ENCODE data around the gene ABLIM3. TPM values are rescaled to one million over a fixed set of nuclear protein-coding genes. Genes with fewer than 3 reads are reported as not detected.

The ABLIM3 gene
- total RNA-seq, 1 donor from 2014 or later = 3.6 TPM

DNA sequence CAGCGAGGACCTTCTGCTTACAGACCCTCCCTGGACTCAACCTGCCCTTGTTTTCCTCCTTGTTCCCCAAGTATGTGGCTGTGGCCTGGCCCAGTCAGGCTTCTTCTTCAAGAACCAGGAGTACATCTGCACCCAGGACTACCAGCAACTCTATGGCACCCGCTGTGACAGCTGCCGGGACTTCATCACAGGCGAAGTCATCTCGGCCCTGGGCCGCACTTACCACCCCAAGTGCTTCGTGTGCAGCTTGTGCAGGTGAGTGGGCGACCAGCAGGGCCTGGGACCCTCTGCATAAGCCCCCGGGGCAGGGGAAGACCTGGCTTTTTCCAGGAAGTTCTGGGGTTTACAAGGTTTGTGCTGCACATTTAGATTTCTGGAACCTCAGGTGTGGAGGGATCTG lies 56.9 kb downstream of the ABLIM3 start:
- Mint-ChIP-seq H3K9me3 (ENCODE audit: unreplicated experiment) (no peaks in the 10 kb centered on the region), H3K4me1 (ENCODE audit: unreplicated experiment) (peaks cover 15% of the 10 kb centered on the region), H3K4me3 (ENCODE audit: unreplicated experiment) (no peak overlapping the region), H3K36me3 (ENCODE audit: low read depth, unreplicated experiment) (no peaks in the 10 kb centered on the region), H3K27me3 (ENCODE audit: unreplicated experiment) (peaks cover 1% of the 10 kb centered on the region), H3K27ac (ENCODE audit: unreplicated experiment) (no peak overlapping the region)
- no peak for DNase-seq (ENCODE audit: low spot score)
- TF ChIP-seq, protein P1, sequence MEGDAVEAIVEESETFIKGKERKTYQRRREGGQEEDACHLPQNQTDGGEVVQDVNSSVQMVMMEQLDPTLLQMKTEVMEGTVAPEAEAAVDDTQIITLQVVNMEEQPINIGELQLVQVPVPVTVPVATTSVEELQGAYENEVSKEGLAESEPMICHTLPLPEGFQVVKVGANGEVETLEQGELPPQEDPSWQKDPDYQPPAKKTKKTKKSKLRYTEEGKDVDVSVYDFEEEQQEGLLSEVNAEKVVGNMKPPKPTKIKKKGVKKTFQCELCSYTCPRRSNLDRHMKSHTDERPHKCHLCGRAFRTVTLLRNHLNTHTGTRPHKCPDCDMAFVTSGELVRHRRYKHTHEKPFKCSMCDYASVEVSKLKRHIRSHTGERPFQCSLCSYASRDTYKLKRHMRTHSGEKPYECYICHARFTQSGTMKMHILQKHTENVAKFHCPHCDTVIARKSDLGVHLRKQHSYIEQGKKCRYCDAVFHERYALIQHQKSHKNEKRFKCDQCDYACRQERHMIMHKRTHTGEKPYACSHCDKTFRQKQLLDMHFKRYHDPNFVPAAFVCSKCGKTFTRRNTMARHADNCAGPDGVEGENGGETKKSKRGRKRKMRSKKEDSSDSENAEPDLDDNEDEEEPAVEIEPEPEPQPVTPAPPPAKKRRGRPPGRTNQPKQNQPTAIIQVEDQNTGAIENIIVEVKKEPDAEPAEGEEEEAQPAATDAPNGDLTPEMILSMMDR (IDR thresholded peaks at IDR 0.05; ENCODE audit: unreplicated experiment) = no peak

GRCh38 chr5:149200355-149200754 lies 59.1 kb downstream of the ABLIM3 start:
- Mint-ChIP-seq H3K9me3 (ENCODE audit: unreplicated experiment) (no peaks in the 10 kb centered on the region), H3K27me3 (ENCODE audit: unreplicated experiment) (peaks cover under 1% of the 10 kb centered on the region), H3K4me1 (ENCODE audit: unreplicated experiment) (peaks cover 11% of the 10 kb centered on the region), H3K36me3 (ENCODE audit: low read depth, unreplicated experiment) (no peaks in the 10 kb centered on the region), H3K27ac (ENCODE audit: unreplicated experiment) (no peak overlapping the region), H3K4me3 (ENCODE audit: unreplicated experiment) (no peak overlapping the region)
- DNase-seq (ENCODE audit: low spot score) = no peak
- TF ChIP-seq, protein P1 (IDR thresholded peaks at IDR 0.05; ENCODE audit: unreplicated experiment) = no peak

DNA sequence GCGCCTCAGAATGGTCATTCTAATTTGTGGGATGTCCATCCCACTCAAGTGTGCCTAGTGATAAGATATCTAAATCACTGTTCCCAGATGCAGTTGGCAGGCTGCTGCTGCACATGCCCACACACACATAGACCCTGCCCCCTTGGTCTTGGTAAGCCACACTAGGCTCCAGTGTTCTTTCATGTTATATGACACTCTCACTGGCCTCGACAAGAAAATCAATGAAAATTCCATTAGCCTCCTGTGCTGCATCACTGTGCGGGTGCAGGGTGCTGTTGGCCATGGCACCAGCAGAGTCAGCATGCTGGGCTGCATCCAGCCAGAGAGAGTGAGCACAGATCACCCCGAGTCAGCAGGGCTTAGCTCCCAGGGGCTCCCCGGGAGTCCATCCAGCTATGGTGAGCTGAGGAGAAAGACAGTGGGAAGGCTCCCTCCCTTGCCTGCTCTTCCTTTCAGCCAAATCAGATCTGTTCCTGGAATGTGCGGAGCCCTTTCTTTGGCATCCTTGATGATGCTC lies 59.9 kb downstream of the ABLIM3 start:
- Mint-ChIP-seq H3K4me1 (ENCODE audit: unreplicated experiment) (peaks cover 9% of the 10 kb centered on the region), H3K4me3 (ENCODE audit: unreplicated experiment) (no peak overlapping the region), H3K36me3 (ENCODE audit: low read depth, unreplicated experiment) (no peaks in the 10 kb centered on the region), H3K9me3 (ENCODE audit: unreplicated experiment) (no peaks in the 10 kb centered on the region), H3K27ac (ENCODE audit: unreplicated experiment) (no peak overlapping the region), H3K27me3 (ENCODE audit: unreplicated experiment) (no peaks in the 10 kb centered on the region)
- DNase-seq (ENCODE audit: low spot score) = no peak
- TF ChIP-seq, protein P1 (IDR thresholded peaks at IDR 0.05; ENCODE audit: unreplicated experiment) = no peak

GRCh38 chr5:149202910-149203451 lies 61.7 kb downstream of the ABLIM3 start:
- Mint-ChIP-seq H3K9me3 (ENCODE audit: unreplicated experiment) (no peaks in the 10 kb centered on the region), H3K4me1 (ENCODE audit: unreplicated experiment) (no peaks in the 10 kb centered on the region), H3K4me3 (ENCODE audit: unreplicated experiment) (no peak overlapping the region), H3K27me3 (ENCODE audit: unreplicated experiment) (peaks cover 3% of the 10 kb centered on the region), H3K27ac (ENCODE audit: unreplicated experiment) (no peak overlapping the region), H3K36me3 (ENCODE audit: low read depth, unreplicated experiment) (no peaks in the 10 kb centered on the region)
- no peak for DNase-seq (ENCODE audit: low spot score)
- TF ChIP-seq, protein P1 (IDR thresholded peaks at IDR 0.05; ENCODE audit: unreplicated experiment) = no peak

DNA sequence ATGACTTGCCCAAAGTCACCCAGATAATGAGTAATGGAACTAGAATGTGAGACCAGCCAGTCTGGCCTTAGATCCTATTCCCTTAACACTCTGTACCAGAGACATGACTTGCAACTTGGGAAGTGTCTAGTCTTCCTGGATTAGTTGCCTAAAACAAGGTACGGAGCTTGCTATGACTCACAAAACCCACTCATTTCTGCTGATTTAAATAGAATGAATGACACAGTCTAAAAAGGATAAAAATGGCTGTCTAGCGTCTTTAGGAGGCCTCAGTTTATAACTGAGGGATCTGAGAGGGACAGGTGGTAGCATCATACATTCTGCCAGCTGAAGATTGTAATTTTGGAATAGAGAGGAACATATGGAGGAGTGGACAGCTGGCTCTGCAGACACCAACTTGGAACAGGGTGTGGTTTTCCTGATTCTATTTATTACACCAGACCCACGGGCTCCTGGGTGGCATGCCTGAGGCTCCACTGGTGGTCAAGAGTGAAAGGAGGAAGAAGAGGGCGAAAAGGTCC lies 62.7 kb downstream of the ABLIM3 start:
- TF ChIP-seq, protein P1 (IDR thresholded peaks at IDR 0.05; ENCODE audit: unreplicated experiment) = no peak
- no peak overlapping the region for H3K27ac Mint-ChIP-seq (ENCODE audit: unreplicated experiment)
- H3K27me3 Mint-ChIP-seq (ENCODE audit: unreplicated experiment) = peaks cover 3% of the 10 kb centered on the region
- no peaks in the 10 kb centered on the region for H3K4me1 Mint-ChIP-seq (ENCODE audit: unreplicated experiment)
- no peaks in the 10 kb centered on the region for H3K36me3 Mint-ChIP-seq (ENCODE audit: low read depth, unreplicated experiment)
- DNase-seq (ENCODE audit: low spot score) = no peak
- no peak overlapping the region for H3K4me3 Mint-ChIP-seq (ENCODE audit: unreplicated experiment)
- H3K9me3 Mint-ChIP-seq (ENCODE audit: unreplicated experiment) = no peaks in the 10 kb centered on the region
